ENCODE data around the gene KRAS. TPM values are rescaled to one million over a fixed set of nuclear protein-coding genes. Genes with fewer than 3 reads are reported as not detected.

The KRAS gene
- total and polyA plus RNA-seq, 2 of the 4 experiments (the other 2 are of a cell fraction) = 9.3 to 10.7 TPM

- dilution Hi-C loops (cut with HindIII; ENCODE audit: low sequenced_read_pairs, unreplicated experiment) = no loop called here
- Histone ChIP-seq H3K14ac (replicated peaks; ENCODE audit: low read depth, low read length) (no peak overlapping the region), H3K23ac (ENCODE audit: low read depth, low read length) (no peak overlapping the region), H2AK5ac (ENCODE audit: low read depth, low read length) (no peak overlapping the region), H3K9ac (ENCODE audit: low read depth, low read length) (no peak overlapping the region), H4K5ac (ENCODE audit: low read depth, low read length) (no peak overlapping the region), H4K91ac (ENCODE audit: insufficient read depth, low read depth, low read length) (no peak overlapping the region), H3K4me2 (ENCODE audit: low read depth, low read length) (no peak overlapping the region), H3K9me3 (ENCODE audit: control insufficient read depth, insufficient read depth, low read length) (no peaks in the 10 kb centered on the region), H3K9me1 (ENCODE audit: insufficient read depth, low read length) (peaks cover 4% of the 10 kb centered on the region), H2BK5ac (ENCODE audit: low read depth, low read length, poor library complexity, severe bottlenecking) (peak overlapping the region; percentile 24), H3K4me3 (ENCODE audit: insufficient read depth, low read depth, low read length) (no peak overlapping the region), H2BK120ac (ENCODE audit: low read depth, low read length) (no peak overlapping the region), H3K4ac (ENCODE audit: low read depth, low read length) (no peak overlapping the region), H2BK20ac (ENCODE audit: low read depth, low read length) (no peak overlapping the region), H4K8ac (ENCODE audit: low read depth in 2 of 2, low read length in 2 of 2) (no peak overlapping the region), H4K20me1 (ENCODE audit: insufficient read depth, low read length) (no peaks in the 10 kb centered on the region), H3K27ac (ENCODE audit: insufficient read depth, low read length) (no peak overlapping the region), H3K27me3 (ENCODE audit: control insufficient read depth, insufficient read depth, low read length) (no peaks in the 10 kb centered on the region), H2AFZ (replicated peaks; ENCODE audit: low read length, poor library complexity) (no peak overlapping the region), H3K79me1 (ENCODE audit: low read depth in 1 of 2, low read length in 2 of 2) (peaks cover 15 to 29% of the 10 kb centered on the region in 2 experiments), H3K18ac (ENCODE audit: low read depth, low read length) (no peak overlapping the region), H2AK9ac (replicated peaks; ENCODE audit: low read depth, low read length, poor library complexity) (no peak overlapping the region), H3K36me3 (ENCODE audit: control insufficient read depth, insufficient read depth, low read length) (peaks cover 14% of the 10 kb centered on the region), H3K4me1 (ENCODE audit: control insufficient read depth, insufficient read depth, low read length) (no peaks in the 10 kb centered on the region), H2BK15ac (ENCODE audit: low read depth, low read length) (no peak overlapping the region), H3K56ac (ENCODE audit: extremely low read depth, insufficient read depth, low read length) (no peak overlapping the region)
- intact Hi-C loops (cut with micrococcal nuclease) = no loop called here
- in situ Hi-C loops (cut with MboI; ENCODE audit: low sequenced_read_pairs) = no loop called here
- ChIA-PET POLR2A (ENCODE audit: unreplicated experiment) (no interaction called here), CTCF (no interaction called here)
- no TSS peak for BruUV-seq (replicated peaks)
- no peak for ATAC-seq (ENCODE audit: low read depth)
- WGBS, 2 experiments (ENCODE audit: extremely low coverage in 2 of 2, insufficient read length in 1 of 2) = no CpG with 5 or more reads among the region's 6 CpGs
- TF ChIP-seq POLR2A (IDR thresholded peaks at IDR 0.05; ENCODE audit: low read depth, low read length) = no peak
- no peak for TF ChIP-seq RAD21 (IDR thresholded peaks at IDR 0.05; ENCODE audit: low read length)
- TF ChIP-seq SMC3 (IDR thresholded peaks at IDR 0.05; ENCODE audit: low read depth, low read length) = no peak
- no peak for TF ChIP-seq CHD1 (IDR thresholded peaks at IDR 0.05; ENCODE audit: low read depth, low read length)
- no peak for TF ChIP-seq MAZ (IDR thresholded peaks at IDR 0.05; ENCODE audit: borderline replicate concordance, low read depth, low read length)
- no peak for TF ChIP-seq FOS (IDR thresholded peaks at IDR 0.05; ENCODE audit: low read depth, low read length)
- DNase-seq = no peak
Observed at GRCh38 chr12:25207411-25207810, 43.3 kb downstream of the KRAS start.
